DOHH2 (cell line): Measurements from ENCODE around the gene CHD6.

Experiments
- CTCF ChIP-seq: fragments of 200-600 bp; sonication (generic); IDR thresholded peaks from one replicate; pipeline ENCODE4 v1.5.1; 2014; ENCODE audit warnings: antibody characterized with exemption, mild to moderate bottlenecking, low read depth, low read length; ENCODE audit not compliant: poor library complexity, severe bottlenecking
- EZH2phosphoT487 ChIP-seq: fragments of 200-600 bp; sonication (generic); IDR thresholded peaks from 2 replicates; pipeline ENCODE4 v1.6.1; 2017; ENCODE audit warnings: borderline replicate concordance, mild to moderate bottlenecking, antibody characterized with exemption, low read length, moderate library complexity, mixed read lengths

- no peak for TF ChIP-seq CTCF
- no peak for TF ChIP-seq EZH2phosphoT487
These were observed 51.2 kb downstream of the CHD6 start for GRCh38 chr20:41566896-41567527.
